PC-9 (cell line): ENCODE measurements around the gene CLRN2. TPM values are rescaled to one million over a fixed set of nuclear protein-coding genes. Genes with fewer than 3 reads are reported as not detected.

ENCODE experiments used
- BruUV-seq: library from RNA; stranded (reverse); fragments of 400-500 nt; replicated peaks from 2 replicates; lab custom pipeline; 2021; lab: Mats Ljungman, UMichigan
- CTCF ChIA-PET: fragments of 300-600 bp; sonication (Branson Sonifier 250); formaldehyde crosslinking; loops from one replicate; lab custom pipeline; 2022; ENCODE audit warnings: antibody characterized with exemption; lab: Charles Lee
- POLR2A ChIA-PET: fragments of 300-600 bp; sonication (Branson Sonifier 250); formaldehyde crosslinking; loops from one replicate; lab custom pipeline; 2022; ENCODE audit warnings: antibody characterized with exemption; ENCODE audit not compliant: unreplicated experiment; lab: Charles Lee
- DNase-seq, 2 experiments: peaks; one replicate each; pipeline versions ENCODE4 v3.0.0 to v3.0.0-alpha.2; 2015 to 2022; ENCODE audit warnings: mixed read lengths in 1 of 2
- H2AFZ ChIP-seq: fragments of 200-600 bp; sonication (generic); 2 replicates; pipeline ENCODE4 v1.8.1; 2017; ENCODE audit warnings: antibody characterized with exemption
- H3F3A ChIP-seq: fragments of 200-600 bp; sonication (generic); 2 replicates; pipeline ENCODE4 v1.8.1; 2017; ENCODE audit warnings: antibody characterized with exemption, mild to moderate bottlenecking, low read depth; ENCODE audit not compliant: insufficient read depth
- H3K27ac ChIP-seq: fragments of 200-600 bp; sonication (generic); 2 replicates; pipeline ENCODE4 v1.6.1; 2016; ENCODE audit warnings: mixed run types
- H3K27me3 ChIP-seq: fragments of 200-600 bp; sonication (generic); 2 replicates; pipeline ENCODE4 v1.6.1; 2016; ENCODE audit warnings: low read depth, mixed run types; ENCODE audit not compliant: insufficient read depth
- H3K36me3 ChIP-seq: fragments of 200-600 bp; sonication (generic); 2 replicates; pipeline ENCODE4 v1.6.1; 2016; ENCODE audit warnings: low read depth, mixed run types
- H3K4me1 ChIP-seq: fragments of 200-600 bp; sonication (generic); replicated peaks from 2 replicates; pipeline ENCODE4 v1.6.1; 2016; ENCODE audit warnings: mixed run types; ENCODE audit not compliant: insufficient read depth
- H3K4me2 ChIP-seq: fragments of 200-600 bp; sonication (generic); 2 replicates; pipeline ENCODE4 v1.6.1; 2017; ENCODE audit warnings: mixed run types
- H3K4me3 ChIP-seq: fragments of 200-600 bp; sonication (generic); 2 replicates; pipeline ENCODE4 v1.6.1; 2016; ENCODE audit warnings: mixed run types
- H3K79me2 ChIP-seq: fragments of 200-600 bp; sonication (generic); 2 replicates; pipeline ENCODE4 v1.6.1; 2017; ENCODE audit warnings: low read depth, mixed run types
- H3K9me2 ChIP-seq: fragments of 200-600 bp; sonication (generic); 2 replicates; pipeline ENCODE4 v1.8.1; 2017; ENCODE audit warnings: mild to moderate bottlenecking; ENCODE audit not compliant: insufficient read depth
- H3K9me3 ChIP-seq: fragments of 200-600 bp; sonication (generic); 2 replicates; pipeline ENCODE4 v1.8.1; 2016; ENCODE audit warnings: low read depth; ENCODE audit not compliant: insufficient read depth
- H4K20me1 ChIP-seq: fragments of 200-600 bp; sonication (generic); 2 replicates; pipeline ENCODE4 v1.8.1; 2017; ENCODE audit not compliant: insufficient read depth
- CTCF ChIP-seq: fragments of 200-600 bp; sonication (generic); conservative IDR thresholded peaks from 2 replicates; pipeline ENCODE4 v1.6.1; 2017; ENCODE audit warnings: mixed run types, antibody characterized with exemption, mild to moderate bottlenecking, moderate library complexity
- EZH2 ChIP-seq: fragments of 200-600 bp; sonication (generic); IDR thresholded peaks from 2 replicates; pipeline ENCODE4 v1.8.0; 2017; ENCODE audit warnings: antibody characterized with exemption, low read depth
- intact Hi-C: fragments of 100-400 bp; cut with micrococcal nuclease; formaldehyde crosslinking; loops from one replicate; pipeline ENCODE4 v1.10.0; 2022; ENCODE audit not compliant: unreplicated experiment
- total RNA-seq: library from RNA; stranded (reverse); gene quantifications from 2 replicates; pipeline ENCODE4 v1.2.3, GENCODE V29; 2021

The CLRN2 gene
- total RNA-seq, 1 experiment from 2014 or later, result not detected

GRCh38 chr4:17558941-17559708, 44.2 kb downstream of the CLRN2 start:
- no peaks in the 10 kb centered on the region for H4K20me1 ChIP-seq
- no peak overlapping the region for H3K27ac ChIP-seq
- intact Hi-C loops, result no loop called here
- CTCF ChIA-PET, result no interaction called here
- H3K27me3 ChIP-seq, result no peaks in the 10 kb centered on the region
- H3K36me3 ChIP-seq, result no peaks in the 10 kb centered on the region
- no peaks in the 10 kb centered on the region for H3K79me2 ChIP-seq
- BruUV-seq, result no TSS peak
- no peak overlapping the region for H2AFZ ChIP-seq
- no peaks in the 10 kb centered on the region for H3K9me2 ChIP-seq
- no peaks in the 10 kb centered on the region for H3F3A ChIP-seq
- POLR2A ChIA-PET, result no interaction called here
- H3K4me1 ChIP-seq, result no peaks in the 10 kb centered on the region
- no peak overlapping the region for H3K4me3 ChIP-seq
- DNase-seq, result no peak
- no peak overlapping the region for H3K4me2 ChIP-seq
- TF ChIP-seq CTCF, result no peak
- TF ChIP-seq EZH2, result no peak
- H3K9me3 ChIP-seq, result no peaks in the 10 kb centered on the region

- no TSS peak for BruUV-seq
- ChIA-PET POLR2A (no interaction called here), CTCF (no interaction called here)
- no peak for DNase-seq
- Histone ChIP-seq H3K27ac (no peak overlapping the region), H2AFZ (no peak overlapping the region), H3K36me3 (no peaks in the 10 kb centered on the region), H3K4me1 (no peaks in the 10 kb centered on the region), H3K9me3 (no peaks in the 10 kb centered on the region), H3F3A (no peaks in the 10 kb centered on the region), H3K79me2 (no peaks in the 10 kb centered on the region), H3K27me3 (no peaks in the 10 kb centered on the region), H4K20me1 (no peaks in the 10 kb centered on the region), H3K4me2 (no peak overlapping the region), H3K4me3 (no peak overlapping the region), H3K9me2 (no peaks in the 10 kb centered on the region)
- TF ChIP-seq CTCF (no peak), EZH2 (no peak)
- intact Hi-C loops, result no loop called here
Measured at GRCh38 chr4:17559709-17560048, 44.7 kb downstream of the CLRN2 start.

GRCh38 chr4:17560065-17560673, 45.2 kb downstream of the CLRN2 start:
- no peaks in the 10 kb centered on the region for H3K9me2 ChIP-seq
- no peak overlapping the region for H3K4me2 ChIP-seq
- ChIA-PET POLR2A (interaction anchor here (0.5 kb wide), 1 partner anchor 69 kb away, joined by 3 read pairs; no protein-coding TSS in a partner anchor), CTCF (no interaction called here)
- no peaks in the 10 kb centered on the region for H3K79me2 ChIP-seq
- H2AFZ ChIP-seq, result no peak overlapping the region
- no peaks in the 10 kb centered on the region for H3K36me3 ChIP-seq
- H3K9me3 ChIP-seq, result no peaks in the 10 kb centered on the region
- intact Hi-C loops, result no loop called here
- no peaks in the 10 kb centered on the region for H3F3A ChIP-seq
- no peaks in the 10 kb centered on the region for H4K20me1 ChIP-seq
- H3K27me3 ChIP-seq, result no peaks in the 10 kb centered on the region
- no peaks in the 10 kb centered on the region for H3K4me1 ChIP-seq
- TF ChIP-seq CTCF (no peak), EZH2 (no peak)
- H3K27ac ChIP-seq, result no peak overlapping the region
- BruUV-seq, result no TSS peak
- no peak for DNase-seq
- H3K4me3 ChIP-seq, result no peak overlapping the region
